GM19438 (cell line): ENCODE data around the gene CMTM4.

Source experiments
- ATAC-seq: cut with Tn5 transposase; IDR thresholded peaks from one replicate; pipeline ENCODE4 v1.9.1; 2021; ENCODE audit warnings: low read depth; ENCODE audit not compliant: unreplicated experiment

Gene CMTM4

DNA sequence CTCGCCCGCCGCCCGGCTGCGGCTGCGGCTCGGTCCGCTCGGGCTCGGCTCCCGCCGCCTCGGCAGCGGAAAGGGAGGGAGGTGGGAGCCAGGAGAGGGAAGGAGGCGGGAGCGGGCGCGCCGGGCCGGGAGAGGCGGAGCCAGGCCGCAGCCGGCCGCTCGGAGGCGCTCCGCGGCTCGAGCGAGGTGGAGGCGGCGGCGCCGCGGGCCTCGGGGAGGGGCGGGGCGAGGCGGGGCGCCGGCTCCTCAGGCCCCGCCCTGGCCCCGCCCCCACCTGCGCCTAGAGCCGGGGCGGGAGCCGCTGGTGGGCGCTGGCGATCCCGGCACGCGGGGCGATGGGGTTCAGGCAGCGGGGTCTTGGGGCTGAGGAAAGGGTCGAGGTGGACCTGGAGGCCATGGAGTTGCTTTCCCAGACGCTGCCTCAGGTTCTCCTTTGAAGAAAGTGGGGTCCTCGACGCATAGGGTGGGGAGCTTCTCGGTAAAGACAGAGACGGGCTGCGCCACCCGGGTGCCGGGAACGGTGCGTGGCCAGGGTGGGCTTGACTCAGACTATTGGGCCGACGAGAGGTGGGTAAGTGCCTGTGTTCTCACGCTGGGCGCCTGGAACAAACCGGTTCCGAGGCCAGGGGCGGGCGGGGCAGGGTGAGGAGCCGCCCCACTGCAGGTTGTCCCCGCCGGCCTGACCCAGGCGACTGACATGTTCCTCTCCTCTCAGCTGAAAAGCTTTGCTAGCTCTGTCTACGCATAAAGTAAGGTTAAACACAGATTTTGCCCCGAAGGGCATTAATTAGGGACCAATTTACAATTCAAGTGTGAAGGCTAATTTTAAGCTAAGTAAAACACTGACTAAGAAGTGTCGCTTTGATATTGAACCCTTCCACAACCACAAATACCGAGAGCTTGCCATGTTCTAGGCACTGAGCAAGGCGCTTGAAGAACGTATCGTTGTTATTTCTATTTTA is at the start of gene CMTM4:
Gene CMTM4 (minus strand): TSS at position 75 of the 962 bp plus-strand sequence. CDS start 218 bp downstream, outside the sequence.
- ATAC-seq, result peak; percentile 79

DNA sequence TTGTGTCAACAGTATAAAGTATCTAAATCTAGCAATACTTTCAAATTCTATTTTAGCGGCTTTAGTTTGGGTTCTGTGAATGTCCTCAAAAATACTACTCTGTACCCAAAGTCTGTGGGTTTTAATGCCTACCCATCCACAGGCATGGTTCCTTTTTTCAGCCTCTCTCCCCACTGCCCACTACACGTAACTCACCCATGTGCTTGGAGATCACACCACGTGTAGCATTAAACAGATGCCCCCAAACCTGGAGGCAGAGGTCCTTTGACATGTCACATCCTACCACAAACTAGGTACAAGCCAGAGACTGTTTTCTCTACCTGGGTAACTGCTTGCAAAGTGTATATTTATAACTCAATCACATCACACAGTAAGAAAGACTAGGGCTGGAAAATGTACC is 49.5 kb upstream of the CMTM4 start:
- no peak for ATAC-seq

DNA sequence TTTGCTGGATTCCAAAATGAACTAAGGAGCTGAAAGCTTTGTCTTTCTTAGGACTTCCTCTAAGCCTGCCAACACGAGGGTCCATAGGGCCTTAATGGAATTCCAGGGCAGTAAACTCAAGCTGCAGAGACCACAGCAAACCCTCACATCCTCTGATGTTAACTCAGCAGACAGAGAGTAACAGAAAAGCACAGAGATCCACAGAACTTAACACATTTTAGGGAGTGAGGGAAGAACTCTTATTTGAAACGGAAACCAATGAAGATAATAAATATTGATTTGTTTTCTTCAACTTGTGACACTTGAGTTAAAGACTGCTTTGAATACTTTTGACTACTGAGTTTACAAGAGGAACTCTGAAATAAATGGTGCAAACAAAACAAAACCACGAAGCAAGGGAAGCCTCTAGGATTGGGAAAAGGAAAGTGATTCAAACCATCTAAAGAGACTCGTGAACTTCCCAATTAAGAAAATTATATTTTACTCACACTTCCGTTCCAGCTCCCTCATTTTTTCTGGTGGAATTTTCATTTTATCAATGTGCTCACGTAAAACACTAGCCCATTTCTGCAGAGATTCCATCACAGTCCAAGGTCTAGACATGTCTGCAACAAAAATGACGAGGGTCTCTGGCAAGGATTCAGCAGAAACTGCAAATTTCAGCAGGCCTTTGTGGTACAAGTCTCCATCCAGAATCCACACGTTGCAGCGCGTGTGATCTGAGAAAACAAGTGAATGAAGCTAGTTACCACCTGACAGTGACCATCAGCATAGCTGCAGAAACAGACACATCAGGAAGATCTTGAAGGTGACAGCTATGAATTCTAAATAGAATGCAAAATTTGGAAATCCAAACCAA is 45.6 kb upstream of the CMTM4 start:
- ATAC-seq, result no peak

DNA sequence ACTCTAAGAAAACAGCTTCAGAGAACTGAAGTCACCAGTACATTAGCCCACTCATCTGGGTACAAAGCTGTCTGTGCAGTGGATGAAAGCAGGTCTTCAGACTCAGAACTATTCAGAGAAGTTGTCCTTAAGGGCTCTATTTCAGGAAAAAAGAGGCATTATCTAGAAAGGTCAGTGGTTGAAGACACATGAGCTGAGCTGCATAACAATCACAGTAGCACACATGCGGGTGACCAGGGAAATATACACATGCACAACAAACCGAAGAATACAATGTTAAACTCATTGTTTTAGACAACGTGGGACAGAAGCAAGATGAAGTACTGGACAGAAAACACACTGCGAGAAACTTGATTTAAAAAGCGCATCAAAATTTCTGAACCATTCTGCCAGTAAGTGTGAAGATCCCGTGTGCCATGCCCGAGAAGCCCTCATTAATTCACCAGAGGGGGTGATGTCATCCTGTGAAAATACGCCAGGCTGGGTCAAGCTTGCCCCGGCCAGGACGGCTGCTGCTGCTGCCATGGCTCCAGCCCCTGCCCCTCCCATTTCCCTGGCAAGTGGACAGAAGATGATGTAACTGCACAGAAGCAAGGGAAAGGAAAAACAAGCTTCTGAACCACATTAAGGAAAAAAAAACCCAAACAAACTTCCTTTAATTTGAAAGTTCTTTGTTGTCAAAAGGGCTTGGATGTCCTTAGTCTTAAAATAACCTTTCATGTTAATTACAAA is 44.8 kb upstream of the CMTM4 start:
- ATAC-seq, result no peak

DNA sequence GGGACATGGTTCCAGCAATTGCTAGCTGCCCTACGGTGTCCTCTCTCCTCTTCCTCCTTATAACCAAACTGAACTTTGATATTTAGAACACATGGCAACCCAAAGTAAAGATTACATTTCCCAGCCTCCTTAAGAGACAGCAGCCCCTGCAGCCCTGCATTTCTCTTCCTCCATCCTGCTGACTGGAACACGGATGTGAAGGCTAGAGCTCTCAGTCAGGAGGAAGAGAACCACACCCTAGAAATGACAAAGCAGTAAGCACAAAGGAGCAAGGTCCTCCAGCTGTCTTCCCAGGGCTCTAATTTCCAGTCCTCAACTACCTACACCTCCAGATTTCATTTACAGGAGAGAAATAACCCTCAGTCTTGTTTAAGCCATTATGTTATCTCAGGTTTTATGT is 44.0 kb upstream of the CMTM4 start:
- ATAC-seq, result no peak

DNA sequence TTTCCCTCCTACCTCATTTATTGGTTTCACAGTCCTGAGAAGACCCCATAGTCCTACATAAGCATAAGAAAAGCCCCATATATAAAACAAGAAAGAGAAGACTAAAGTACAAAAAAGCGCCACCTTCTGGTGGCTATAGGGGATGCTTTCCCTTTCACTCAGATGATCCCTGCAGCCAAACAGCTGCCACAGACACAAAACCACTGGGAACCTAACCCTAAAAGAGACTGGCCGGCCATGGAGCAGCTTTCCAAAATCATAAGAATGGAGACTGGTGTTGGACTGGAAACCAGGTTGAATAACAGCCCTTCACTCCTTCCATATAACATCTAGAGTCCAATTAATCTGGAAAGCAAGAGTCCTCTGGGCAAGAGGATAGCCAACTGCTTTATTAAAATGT is 43.5 kb upstream of the CMTM4 start:
- no peak for ATAC-seq

DNA sequence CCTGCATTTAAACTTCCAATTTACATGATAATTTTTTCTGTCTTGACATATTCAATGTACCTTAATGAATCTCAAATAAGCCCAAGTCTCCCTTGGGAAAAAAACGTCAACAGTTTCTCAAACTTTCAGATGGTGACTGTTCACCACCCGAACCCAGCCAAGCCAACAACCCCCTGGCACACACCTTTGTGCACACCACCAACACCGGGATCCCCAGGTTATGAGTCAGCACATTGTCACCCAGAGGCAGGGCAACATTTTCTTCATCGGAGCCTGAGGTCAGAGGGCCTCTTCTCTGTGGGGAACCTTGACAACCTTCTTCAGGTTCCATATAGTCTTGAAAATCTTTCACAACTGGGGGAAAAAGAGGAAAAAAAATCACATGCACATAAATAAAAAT is 39.3 kb upstream of the CMTM4 start:
- no peak for ATAC-seq

DNA sequence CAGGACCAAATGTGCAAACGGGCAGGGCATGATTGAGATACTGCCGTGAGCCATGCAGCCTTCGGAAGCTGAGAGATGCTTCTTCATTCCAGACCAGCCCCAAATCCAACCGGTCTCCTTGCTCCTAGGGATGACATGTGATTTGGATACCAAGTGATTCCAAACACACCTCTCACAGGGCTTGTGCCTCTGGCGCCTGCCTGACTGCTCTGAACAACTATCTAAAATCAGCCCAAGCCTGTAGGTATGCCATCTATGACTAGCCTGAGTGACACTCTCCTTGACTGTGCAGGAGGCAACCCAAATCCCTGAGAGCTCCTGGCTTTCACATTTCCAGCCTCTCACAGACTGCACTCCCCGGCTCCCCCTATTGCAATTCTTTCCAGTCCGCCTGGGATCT is 34.6 kb upstream of the CMTM4 start:
- no peak for ATAC-seq

DNA sequence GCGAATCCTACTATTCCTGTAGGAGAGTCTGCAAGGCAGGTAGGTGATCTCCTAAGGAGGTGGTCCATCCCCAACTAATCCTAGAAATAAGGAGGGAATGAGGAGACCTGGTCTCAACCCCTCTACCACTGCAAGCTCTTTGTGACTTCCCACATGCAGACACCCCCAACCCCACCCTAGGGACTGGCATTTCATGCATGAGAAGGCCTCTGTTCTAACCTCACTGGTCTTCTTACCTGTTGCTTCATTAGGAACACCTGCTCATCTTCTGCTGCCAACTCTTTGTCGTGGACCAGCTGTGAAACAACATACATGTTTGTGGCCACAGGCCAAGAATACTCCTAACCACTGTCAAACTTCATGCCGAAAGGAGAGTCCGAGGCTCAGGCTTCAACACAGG is 32.3 kb upstream of the CMTM4 start:
- no peak for ATAC-seq

DNA sequence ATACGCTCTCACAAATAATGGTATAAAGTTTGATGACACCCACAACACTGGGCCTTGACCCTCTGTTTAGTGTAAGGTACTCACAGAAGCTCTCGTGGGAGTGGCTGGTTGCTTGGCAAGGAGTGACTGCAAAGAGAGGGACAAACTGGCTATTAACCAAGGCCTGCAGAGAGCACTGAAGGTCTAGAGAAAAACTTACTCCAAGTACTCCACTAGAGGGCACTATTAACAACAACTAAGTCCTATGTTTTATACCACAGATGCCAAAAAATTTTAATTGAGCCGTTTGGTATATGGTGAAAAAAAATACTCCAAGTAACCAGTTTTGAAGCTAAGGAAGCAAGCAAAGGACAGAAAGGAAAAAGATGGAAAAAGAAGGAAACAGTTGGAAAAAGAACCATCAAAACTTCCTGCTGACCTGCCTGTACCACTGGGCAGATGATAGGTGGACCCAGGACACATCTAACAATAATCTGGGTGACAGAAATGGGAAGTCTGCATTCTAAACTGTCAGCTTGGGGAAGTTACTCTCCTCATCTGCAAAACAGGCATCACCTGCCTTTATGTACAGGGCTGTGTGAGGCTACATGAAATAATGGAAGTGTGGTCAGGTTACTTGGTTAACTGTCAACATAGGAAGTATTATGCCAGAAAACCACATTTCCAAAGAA is 31.7 kb upstream of the CMTM4 start:
- ATAC-seq, result no peak

DNA sequence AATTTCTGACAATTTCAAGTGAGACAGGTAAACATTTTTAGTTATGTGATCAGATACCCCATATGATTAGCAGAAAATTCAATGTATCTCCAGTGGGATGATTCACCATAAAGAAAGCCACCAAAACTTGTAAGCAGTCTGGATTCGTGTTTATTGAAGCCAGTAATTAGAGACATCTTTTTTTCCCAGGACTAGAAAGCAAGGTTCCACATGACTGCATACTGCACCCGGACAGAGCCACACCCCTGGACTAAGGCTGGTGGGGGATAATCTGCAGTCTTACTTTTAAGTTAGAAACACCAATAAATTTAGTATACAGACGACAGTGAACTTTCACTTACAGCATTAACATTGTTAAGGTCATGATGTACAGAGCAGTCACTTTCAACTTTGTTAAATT is 24.2 kb upstream of the CMTM4 start:
- no peak for ATAC-seq

DNA sequence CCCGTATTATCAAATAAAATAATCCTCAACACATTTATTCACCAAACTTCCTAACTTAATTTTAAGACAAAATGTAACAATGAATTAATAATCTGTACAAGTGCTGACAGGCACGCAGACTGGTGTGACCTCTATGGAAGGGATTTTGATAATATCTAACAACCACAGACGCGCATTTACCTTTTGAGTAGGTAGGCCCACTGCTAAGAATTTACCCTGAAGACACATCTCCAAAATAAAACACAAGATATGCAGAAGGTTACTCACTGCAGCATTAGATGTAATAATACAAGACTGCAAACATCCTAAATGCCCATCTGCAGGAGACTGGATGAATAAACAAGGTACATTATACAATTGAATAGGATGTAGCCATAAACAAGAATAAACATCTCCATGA is 22.7 kb upstream of the CMTM4 start:
- no peak for ATAC-seq

DNA sequence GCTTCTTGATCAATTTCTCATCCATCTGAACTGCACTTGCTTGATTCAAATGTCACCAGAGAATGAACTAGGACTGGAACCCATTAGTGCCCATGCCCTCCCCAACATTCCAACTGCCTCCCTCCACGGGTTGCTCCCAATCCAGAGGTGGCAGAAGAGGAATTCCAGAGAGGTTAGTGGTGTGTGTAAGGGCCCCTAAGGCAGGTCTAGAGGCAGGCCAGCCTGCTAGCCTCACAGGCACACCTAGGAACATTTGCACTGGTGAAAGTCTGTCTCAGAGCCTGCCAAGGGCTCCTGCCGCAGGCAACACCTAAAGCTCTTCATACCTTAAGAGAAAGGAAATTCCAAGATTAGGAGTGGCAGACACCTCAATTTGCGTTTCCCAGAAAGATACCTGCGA is 21.2 kb upstream of the CMTM4 start:
- ATAC-seq, result no peak

DNA sequence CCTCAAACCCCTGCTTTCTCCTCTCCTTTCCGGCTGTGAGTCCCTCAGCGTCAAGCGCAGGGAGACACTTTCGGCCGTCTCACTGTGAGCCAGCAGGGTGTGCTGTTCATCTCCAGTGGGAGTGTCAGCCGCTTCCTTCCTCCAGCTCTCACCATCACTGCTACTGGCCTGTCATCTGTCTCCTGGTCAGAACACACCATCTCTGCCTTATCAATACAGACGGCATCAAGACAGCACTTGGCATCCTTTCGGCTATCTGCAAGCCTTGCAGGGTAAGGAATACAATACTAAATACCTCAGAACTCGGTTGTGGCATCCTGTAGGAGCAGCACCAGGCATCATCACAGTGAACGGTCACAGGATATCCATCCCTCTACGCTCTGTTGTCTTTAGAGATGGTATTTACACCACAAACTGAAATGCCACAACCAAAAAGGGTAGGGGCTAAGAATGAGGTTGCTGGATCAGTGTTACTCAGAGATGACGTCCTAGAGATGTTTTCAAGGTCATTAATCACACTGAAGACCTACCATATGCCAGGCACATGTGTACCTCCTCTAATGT is 20.7 kb upstream of the CMTM4 start:
- no peak for ATAC-seq

DNA sequence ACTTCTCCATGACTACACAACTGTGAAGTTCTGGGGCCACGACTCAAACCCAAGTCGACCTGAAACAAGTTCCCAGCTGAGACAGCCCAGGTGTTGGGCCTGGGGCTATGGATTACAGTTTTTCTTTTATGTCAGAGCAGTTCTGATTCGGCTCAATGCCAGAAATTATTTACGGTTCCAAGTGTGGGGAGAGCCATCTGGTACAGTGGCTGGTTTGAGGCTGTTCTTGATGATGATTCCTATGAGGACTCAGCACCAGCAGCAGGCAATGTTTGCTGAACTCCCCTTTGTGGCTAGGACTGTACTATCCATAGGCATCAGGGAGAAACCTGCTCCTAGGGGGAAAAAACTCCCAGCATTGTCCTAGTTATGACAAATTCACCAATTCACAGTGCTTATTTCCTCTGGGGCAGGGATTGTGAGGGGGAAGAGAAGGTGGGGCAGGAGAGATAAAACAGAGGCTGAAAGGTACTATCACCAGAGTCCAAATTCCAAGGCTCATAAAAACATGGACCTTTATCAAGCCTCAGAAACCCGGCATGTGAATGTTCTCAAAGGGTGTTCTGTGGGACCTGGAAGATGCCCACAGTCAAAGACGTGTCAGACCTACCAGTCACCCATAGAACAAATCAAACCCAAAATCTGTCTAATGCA is 18.2 kb upstream of the CMTM4 start:
- ATAC-seq, result no peak

DNA sequence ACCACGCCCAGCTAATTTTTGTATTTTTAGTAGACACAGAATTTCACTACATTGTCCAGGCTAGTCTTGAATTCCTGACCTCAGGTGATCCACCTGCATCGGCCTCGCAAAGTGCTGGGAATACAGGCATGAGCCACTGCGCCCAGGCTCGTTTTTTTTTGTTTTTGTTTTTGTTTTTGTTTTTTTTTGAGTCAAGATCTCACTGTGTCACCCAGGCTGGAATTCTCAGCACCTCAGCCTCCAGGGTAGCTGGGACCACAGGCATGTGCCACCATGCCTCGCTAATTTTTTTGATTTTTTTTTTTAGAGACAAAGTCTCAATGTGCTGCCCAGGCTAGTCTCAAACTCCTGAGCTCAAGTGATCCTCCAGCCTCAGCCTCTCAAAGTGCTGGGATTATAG is 17.5 kb upstream of the CMTM4 start:
- no peak for ATAC-seq

DNA sequence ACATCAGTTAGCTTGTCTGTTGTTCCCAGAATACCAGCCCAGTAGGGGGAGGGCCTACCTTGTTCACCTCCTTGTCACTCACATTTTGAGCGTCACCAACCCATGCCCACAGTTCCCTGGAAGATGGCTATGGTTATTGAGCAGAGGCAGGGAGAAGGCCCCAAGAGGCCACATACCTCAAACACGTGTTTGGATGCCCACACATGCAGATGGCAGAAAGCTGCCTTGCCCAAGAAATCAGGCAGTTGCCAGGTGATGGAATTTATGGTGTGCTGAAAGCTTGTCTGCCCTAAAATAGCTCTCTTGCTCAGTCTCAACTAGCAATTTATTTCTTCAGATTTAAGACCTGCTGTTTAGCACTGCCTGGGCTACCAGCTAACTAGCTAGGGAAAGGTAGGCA is 16.5 kb upstream of the CMTM4 start:
- no peak for ATAC-seq

DNA sequence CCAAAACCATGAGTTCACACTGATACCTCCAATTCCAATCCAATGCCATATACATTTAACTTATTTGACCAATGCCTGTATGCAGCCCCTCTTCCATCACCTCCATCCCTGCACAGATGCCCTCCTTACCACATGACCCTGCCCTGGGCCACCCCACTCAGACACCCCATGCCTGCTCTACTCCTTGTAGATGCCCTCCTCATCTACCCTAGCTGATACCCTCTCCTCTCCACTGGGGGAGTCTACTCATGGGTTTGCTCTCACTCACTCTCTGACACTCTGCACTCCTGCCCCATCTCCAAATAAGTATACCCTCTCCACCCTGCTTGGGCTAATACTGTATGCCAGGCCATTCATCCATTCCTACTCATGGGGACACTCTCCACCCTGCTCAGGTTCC is 16.0 kb upstream of the CMTM4 start:
- no peak for ATAC-seq

DNA sequence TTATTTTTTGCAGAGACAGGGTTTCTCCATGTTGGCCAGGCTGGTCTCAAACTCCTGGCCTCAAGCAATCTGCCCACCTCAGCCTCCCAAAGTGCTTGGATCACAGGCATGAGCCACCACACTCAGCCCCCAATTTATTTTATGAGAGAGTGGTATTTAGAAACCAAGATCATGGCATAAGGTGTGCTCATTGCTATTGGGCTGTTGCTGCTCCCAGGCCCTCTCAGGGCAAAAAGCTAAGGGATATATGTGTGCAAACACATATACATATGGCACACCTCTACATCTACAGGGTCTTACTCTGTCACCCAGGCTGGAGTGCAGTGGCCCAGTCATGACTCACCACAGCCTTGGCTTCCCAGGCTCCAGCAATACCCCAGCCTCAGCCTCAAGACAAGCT is 15.0 kb upstream of the CMTM4 start:
- ATAC-seq, result no peak

DNA sequence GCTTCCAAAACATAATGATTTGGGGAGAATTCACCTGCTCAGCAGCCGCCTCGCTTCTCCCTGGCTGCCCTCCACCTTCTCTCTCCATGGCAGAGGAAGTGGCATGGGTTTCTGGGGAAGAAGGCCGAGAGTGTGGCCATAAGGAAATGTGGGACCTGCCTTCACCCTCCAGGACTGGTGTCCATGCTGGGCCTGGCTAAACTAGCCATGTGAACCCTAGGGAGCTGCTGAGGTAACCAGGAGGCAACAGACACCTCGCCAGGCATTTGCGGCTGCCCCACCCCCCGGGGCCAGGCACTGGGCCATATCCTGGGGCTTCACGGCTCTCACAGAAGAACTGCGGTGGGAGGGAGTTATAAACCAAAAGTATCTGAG is 9.9 kb upstream of the CMTM4 start:
- ATAC-seq, result no peak
